GM19395 (cell line): Measurements from ENCODE around the gene NR2E1.

Experiments used
- ATAC-seq: cut with Tn5 transposase; IDR thresholded peaks from one replicate; pipeline ENCODE4 v1.9.1; 2021; ENCODE audit warnings: mild to moderate bottlenecking, moderate library complexity; ENCODE audit not compliant: unreplicated experiment

The NR2E1 gene

GRCh38 chr6:108152446-108152845 lies 13.4 kb upstream of the NR2E1 start:
- no peak for ATAC-seq

GRCh38 chr6:108156180-108156937 lies 9.5 kb upstream of the NR2E1 start:
- no peak for ATAC-seq

DNA sequence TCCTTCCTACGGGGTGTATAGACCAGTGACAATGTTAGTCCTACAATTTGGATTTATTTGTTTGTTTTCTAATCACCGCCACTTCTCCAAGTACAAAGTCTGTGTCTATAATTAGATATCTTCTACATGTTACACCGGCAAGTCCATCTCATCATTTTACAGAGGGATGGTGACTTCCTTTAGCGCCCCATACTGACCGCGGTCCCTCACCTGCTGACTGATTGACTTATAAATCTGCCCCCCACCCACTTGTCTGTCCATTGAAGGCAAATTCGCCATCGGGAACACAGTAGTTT lies 8.9 kb upstream of the NR2E1 start:
- no peak for ATAC-seq

- ATAC-seq = no peak
These were observed 8.4 kb upstream of the NR2E1 start for GRCh38 chr6:108157234-108157980.

- ATAC-seq = no peak
These were observed 7.8 kb upstream of the NR2E1 start for GRCh38 chr6:108157981-108158525.

DNA sequence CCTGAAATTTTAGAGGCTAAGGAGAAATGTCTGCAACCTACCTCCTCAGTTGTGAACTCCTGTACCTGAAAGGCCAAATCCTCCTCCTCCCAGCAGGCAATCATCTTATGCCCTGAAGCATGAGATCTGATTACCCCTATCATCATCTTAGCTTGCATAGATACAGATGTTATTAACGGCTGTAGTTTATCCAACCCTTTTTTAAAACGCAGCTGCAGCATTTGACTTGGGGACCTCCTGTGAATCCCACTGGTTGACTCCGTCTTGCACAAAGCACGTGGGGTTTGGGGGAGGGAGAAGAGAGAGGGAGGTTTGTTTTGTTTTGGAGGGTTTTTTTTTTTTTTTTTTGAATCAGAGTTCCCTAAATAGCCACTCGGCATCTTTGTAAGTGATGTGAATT lies 5.8 kb upstream of the NR2E1 start:
- ATAC-seq = no peak

DNA sequence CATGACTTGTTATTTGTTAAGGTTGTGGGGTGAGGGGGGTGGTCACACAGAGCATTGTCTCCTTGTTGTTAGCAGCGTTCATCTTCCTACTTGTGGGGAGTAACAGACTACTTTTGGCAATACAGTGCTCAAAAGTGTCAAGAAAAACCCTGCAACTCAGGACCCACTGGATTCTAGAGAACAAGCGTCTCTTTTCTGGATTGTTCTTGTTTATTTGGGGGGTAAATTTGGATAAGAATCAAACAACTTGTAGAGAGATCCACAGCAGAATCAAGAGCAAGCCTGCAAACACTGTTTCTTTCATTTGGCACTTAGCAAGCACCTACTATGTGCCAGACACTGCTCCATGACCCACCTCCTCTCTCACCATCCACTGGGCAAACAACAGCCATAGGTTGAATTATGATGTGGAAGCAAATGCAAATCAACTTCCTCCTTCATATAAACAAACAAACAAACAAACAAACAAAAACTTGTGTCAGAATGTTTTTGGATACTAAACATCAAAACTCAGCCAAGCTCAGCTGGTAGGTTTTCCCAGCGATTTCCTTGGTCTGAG lies 4.0 kb upstream of the NR2E1 start:
- ATAC-seq = no peak

DNA sequence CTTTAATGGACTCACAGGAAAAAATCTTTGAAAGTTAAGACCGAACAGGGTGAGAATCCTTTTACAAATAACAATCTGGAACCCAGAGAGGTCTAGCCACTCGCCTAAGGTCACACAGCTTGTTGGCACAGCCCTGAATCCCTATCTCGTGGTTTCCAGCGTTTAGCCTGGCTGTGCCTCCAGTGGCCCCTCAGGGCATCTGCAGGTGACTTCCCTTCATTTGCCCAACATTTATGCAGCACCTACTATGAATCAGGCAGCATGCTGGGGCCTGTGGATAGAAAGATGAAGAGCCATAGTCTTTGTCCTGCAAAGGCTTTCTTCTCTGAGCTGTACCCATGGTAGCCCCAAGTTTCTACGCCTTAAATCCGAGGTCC lies 2.6 kb upstream of the NR2E1 start:
- ATAC-seq = no peak

DNA sequence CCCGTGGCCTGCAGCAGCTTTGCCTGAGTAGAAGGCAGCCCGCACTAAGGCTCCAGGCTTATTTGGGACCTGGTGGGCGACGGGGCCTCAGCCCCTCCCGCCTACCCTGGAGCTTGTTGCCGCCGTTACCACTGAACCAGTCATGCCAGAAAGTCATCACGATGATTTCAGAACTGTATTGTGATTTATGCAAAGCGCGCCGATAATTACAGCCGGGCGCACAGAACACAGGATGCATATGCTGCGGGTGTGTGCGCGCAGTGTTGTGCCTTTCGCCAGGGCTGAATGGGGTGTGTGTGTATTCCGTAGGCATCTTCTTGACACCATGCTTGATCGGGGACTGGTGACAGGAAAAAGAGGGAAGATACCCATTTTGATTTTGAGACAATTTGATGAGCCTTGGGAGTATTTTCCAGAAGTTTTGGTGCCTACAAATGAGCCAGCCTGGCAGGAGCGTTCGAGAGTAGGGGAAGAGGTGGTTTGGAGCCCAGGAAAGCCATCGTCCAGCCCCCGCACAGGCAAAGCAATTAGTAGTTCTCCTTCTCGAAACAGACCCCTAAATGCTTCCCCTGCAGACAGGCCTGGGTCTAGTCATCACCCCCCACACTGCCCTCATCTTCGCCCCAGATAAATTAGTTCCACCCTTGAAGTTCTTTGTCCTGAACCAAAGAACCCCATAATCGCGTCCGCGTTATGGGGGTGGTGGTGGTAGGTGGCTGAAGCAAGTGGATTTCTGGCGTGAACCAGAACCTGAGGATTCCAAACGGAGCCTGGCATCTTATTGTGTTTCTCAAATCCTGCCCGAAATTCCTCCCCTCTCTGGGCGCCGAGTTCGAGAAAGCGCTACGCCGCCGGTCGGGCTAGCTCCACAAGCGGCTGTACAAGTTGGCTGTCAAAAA lies 1.9 kb upstream of the NR2E1 start:
- ATAC-seq = no peak

DNA sequence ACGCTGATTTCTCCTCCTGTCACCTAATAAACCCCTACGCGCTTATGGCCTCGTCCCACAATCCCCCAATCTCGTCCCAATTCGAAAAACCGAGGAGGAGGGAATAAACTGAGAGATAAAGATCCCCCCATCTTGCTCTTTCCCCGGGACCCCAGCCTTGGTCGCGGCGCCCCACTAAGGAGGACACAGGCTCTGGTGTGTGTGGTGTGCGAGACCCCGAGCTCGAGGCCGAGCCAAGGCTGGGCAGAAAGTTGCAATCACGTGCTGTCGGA lies 1.3 kb upstream of the NR2E1 start:
- ATAC-seq = no peak

DNA sequence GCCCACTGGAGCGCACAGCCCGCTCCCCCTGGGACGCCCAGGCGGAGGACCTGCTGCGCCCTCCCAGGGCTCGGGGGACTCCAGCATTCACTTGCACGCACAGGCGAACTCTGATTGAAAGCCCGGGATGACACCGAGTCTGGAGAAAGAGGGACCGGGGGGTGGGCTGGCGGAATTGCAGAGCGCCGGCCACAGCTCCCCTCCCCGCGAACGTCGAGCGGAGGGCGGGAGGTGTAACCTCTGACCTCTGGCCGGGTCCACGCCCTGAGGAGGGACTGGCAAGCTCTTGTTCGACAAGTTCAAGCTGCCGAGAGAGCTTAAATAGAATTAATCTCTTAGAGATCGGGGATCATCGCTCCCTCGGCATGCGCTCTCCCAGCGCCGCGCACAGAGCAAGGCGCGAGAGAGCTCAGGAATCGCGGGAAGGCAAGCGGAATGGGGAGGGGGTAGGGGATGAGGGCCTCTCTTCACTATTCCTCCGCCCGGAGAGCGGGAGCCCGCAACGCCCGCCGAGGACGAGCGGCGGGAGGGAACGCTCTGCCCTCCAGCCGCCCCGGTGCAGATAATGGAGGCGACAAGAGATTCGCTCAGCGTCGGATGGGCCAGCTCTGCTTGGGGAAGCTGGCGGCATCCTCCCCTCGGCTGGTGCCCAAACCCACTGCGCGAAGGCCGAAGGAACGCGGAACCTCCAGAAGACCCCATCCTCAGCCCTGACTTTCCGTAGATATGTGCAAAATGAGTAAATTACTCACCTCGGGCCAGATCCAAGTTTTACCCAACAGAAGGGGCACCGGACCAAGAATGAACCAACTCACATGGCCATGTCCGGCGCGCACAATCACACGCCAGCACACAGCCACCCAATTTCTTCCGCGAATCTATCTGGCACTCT lies 761 bp upstream of the NR2E1 start:
- no peak for ATAC-seq

DNA sequence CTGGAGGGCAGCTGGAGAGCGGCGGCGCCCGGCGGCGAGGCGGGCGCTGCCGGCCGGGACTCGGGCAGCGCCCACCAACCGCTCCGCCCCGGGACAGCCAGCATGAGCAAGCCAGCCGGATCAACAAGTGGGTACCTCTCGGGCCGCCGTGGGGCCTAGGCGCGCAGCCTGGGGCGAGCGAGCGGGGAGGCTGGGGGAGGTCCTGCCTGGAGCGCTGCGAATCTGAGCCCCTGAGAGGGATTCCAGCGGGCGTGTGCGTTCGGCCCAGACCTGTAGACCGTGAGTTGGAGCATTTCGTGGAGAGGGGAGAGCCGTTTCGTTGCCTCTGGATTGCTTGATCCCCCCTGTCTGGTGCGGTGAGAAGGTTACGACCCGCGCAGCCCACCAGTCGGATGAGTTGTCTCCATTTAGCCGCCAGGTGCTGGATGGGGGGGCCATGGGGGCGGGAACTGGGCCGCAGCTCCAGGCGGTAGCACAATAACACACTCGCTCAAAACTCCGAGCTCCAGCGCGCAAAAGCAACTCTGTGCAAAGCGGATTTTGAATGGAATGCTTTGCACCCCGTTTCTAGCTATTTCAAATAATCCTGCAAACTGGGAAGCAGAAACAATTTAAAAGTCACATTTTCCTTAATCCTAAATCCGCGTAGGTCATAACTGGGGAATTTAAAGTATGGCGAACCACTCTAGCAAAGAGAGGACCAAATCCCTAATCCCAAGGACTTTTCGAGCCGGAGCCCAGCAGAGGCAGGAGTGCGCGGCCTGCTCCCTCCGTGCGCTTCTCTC lies 1.0 kb downstream of the NR2E1 start:
- no peak for ATAC-seq

- ATAC-seq = no peak
These were observed 1.7 kb downstream of the NR2E1 start for GRCh38 chr6:108167449-108168089.

GRCh38 chr6:108168090-108168463 lies 2.3 kb downstream of the NR2E1 start:
- ATAC-seq = no peak

- ATAC-seq = no peak
These were observed 3.0 kb downstream of the NR2E1 start for GRCh38 chr6:108168501-108169463.

GRCh38 chr6:108169464-108170331 lies 3.9 kb downstream of the NR2E1 start:
- no peak for ATAC-seq
